Colonic mucosa (tissue), 4 donors: ENCODE data around the gene TICRR. TPM values are rescaled to one million over a fixed set of nuclear protein-coding genes. Genes with fewer than 3 reads are reported as not detected.

ENCODE experiments used
- DNase-seq: peaks from one replicate; pipeline ENCODE4 v3.0.0-alpha.2; 2020
- H3K27ac ChIP-seq: fragments of 200-600 bp; one replicate; pipeline ENCODE4 v1.8.0; 2021
- H3K27me3 ChIP-seq: fragments of 200-600 bp; one replicate; pipeline ENCODE4 v1.8.0; 2021
- H3K36me3 ChIP-seq: fragments of 200-600 bp; one replicate; pipeline ENCODE4 v1.8.0; 2021
- H3K4me1 ChIP-seq: fragments of 200-600 bp; one replicate; pipeline ENCODE4 v1.8.0; 2021; ENCODE audit warnings: mild to moderate bottlenecking
- H3K4me3 ChIP-seq: fragments of 200-600 bp; one replicate; pipeline ENCODE4 v1.8.0; 2021
- H3K9ac ChIP-seq, 2 donors: one replicate each; pipeline ENCODE4 v1.7.0; 2013; ENCODE audit warnings: control low read depth in 2 of 2, low read depth in 2 of 2, low read length in 2 of 2
- H3K9me3 ChIP-seq: fragments of 200-600 bp; one replicate; pipeline ENCODE4 v1.8.0; 2021
- intact Hi-C: fragments of 100-400 bp; cut with DNase I; formaldehyde crosslinking; loops from one replicate; pipeline ENCODE4 v1.14.1; 2022
- total RNA-seq, 2 donors: library from RNA; stranded (reverse); fragmentation: NEBNext Ultra II Directional in 1 of 2; extraction: Animal tissue kit (Norgen Biotek cat#: 25700) in 1 of 2; gene quantifications; one replicate each; pipeline ENCODE4 v1.2.1, GENCODE V29; 2021
- TF ChIP-seq, protein P1 (sequence below): fragments of 200-600 bp; IDR thresholded peaks from one replicate; pipeline ENCODE4 v1.8.0; 2022; ENCODE audit warnings: antibody characterized with exemption, mild to moderate bottlenecking
- donor health status: healthy.
- donor health status: DM: no; HTN: no; CAD: no.
- donor health status: DM: no; HTN: no; CAD: no.

TICRR gene
- total RNA-seq, 2 donors from 2014 or later, result 2.9 to 14.6 TPM

DNA sequence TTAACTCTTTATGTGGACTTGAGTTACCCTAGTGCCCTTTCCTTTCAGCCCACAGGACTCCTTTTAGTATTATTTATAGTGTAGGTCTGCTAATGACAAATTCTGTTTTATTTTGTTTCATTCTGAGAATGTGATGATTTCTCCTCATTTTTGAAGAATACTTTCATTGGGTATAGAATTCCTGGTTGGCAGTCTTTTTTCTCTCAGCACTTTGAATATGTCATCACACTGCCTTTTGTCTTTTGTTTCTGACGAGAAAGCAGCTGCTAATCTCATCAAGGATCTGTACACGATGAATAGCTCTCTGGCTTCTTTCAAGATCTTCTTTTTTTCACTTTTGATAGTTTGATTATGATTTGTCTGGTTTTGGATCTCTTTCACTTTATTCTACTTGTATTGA lies 37.8 kb downstream of the TICRR start:
- intact Hi-C loops, result no loop called here
- TF ChIP-seq, protein P1, sequence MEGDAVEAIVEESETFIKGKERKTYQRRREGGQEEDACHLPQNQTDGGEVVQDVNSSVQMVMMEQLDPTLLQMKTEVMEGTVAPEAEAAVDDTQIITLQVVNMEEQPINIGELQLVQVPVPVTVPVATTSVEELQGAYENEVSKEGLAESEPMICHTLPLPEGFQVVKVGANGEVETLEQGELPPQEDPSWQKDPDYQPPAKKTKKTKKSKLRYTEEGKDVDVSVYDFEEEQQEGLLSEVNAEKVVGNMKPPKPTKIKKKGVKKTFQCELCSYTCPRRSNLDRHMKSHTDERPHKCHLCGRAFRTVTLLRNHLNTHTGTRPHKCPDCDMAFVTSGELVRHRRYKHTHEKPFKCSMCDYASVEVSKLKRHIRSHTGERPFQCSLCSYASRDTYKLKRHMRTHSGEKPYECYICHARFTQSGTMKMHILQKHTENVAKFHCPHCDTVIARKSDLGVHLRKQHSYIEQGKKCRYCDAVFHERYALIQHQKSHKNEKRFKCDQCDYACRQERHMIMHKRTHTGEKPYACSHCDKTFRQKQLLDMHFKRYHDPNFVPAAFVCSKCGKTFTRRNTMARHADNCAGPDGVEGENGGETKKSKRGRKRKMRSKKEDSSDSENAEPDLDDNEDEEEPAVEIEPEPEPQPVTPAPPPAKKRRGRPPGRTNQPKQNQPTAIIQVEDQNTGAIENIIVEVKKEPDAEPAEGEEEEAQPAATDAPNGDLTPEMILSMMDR, result no peak

DNA sequence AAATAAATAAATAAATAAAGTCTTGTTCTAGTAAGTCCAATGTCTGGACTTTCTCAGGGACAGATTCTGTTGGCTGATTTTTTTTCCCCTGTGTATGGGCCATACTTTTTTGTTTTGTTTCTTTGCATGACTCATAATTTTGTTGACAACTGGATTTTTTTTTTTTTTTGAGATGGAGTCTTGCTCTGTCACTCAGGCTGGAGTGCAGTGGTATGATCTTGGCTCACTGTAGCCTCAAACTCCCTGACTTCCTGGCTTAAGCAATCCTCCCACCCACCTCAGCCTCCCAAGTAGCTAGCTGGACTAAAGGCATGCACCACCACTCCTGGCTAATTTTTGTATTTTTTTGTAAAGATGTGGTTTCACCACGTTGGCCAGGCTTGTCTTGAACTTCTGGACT lies 38.9 kb downstream of the TICRR start:
- Histone ChIP-seq H3K4me3 (no peak overlapping the region), H3K9ac (no peak overlapping the region), H3K27me3 (no peaks in the 10 kb centered on the region), H3K4me1 (no peaks in the 10 kb centered on the region), H3K9me3 (no peaks in the 10 kb centered on the region), H3K36me3 (no peaks in the 10 kb centered on the region), H3K27ac (no peak overlapping the region)
- TF ChIP-seq, protein P1, result no peak
- intact Hi-C loops, result no loop called here
- no peak for DNase-seq

More for the DNA sequence above, 37.8 kb downstream of the TICRR start:
- DNase-seq, result no peak
- H3K36me3 ChIP-seq, result no peaks in the 10 kb centered on the region
- H3K9me3 ChIP-seq, result no peaks in the 10 kb centered on the region
- H3K27me3 ChIP-seq, result no peaks in the 10 kb centered on the region
- H3K4me3 ChIP-seq, result no peak overlapping the region
- H3K27ac ChIP-seq, result no peak overlapping the region
- H3K4me1 ChIP-seq, result no peaks in the 10 kb centered on the region
- H3K9ac ChIP-seq, result no peak overlapping the region

DNA sequence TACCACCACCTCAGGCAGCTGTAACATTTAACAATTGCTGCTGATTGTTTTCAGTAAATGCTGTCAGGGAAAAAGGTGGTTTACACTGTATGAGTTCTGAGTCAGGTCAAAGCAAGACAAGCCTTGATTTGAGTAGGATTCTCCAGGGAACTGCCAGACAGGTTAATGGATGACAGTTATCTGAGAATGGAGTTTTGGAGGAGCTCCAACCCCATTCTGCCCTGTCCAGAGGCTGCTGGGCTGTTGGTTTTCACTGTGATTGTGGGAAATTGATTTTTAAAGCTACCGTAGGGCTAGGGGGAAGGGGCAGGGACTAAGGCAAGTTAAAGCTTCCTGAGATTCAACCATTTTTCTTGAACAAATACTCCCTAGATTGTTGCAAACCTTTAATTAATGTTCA lies 39.9 kb downstream of the TICRR start:
- H3K27ac ChIP-seq, result no peak overlapping the region
- H3K36me3 ChIP-seq, result no peaks in the 10 kb centered on the region
- no peaks in the 10 kb centered on the region for H3K9me3 ChIP-seq
- TF ChIP-seq, protein P1, result no peak
- no peak overlapping the region for H3K4me3 ChIP-seq
- intact Hi-C loops, result no loop called here
- no peak for DNase-seq
- no peaks in the 10 kb centered on the region for H3K27me3 ChIP-seq
- H3K4me1 ChIP-seq, result no peaks in the 10 kb centered on the region
- no peak overlapping the region for H3K9ac ChIP-seq

DNA sequence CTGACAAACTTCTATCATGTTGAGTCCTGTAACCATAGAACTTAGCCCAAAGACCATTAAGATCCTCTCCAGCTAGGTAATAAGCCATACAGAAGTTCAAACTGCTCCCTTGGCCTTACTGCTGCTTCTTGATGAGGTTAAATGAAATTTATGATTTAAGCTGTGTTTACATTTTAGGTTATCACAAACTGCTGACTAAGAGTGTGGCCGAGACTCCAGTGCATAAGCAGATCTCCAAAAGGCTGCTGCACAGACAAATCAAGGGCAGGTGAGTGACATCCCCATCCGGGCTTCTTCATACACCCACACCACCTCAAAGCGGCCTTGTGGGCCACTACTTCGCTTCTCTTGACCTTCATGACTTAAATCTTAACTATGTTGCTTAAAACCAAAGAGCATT lies 41.0 kb downstream of the TICRR start:
- no peak overlapping the region for H3K4me3 ChIP-seq
- no peak for DNase-seq
- no peak overlapping the region for H3K27ac ChIP-seq
- intact Hi-C loops, result no loop called here
- TF ChIP-seq, protein P1, result no peak
- H3K4me1 ChIP-seq, result no peaks in the 10 kb centered on the region
- H3K36me3 ChIP-seq, result no peaks in the 10 kb centered on the region
- H3K9me3 ChIP-seq, result no peaks in the 10 kb centered on the region
- H3K9ac ChIP-seq, result no peak overlapping the region
- no peaks in the 10 kb centered on the region for H3K27me3 ChIP-seq

DNA sequence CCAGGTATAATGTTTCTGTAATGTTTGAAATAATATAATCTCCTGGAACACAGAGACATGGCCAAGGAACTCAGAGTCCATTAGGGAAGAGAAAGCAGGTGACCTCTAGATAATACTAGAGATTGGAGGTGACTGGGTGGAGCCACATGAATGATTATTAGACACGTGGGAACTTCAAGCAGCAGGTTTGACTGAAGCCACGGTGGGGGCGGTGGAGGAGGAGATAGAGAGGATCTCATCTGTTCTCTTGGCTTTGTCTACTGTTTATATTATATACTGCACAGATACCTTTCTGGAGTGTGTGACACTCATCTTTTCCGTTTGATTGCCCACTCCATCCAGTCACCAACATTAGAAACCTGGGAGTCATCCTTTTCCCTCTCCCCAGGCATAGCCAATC lies 46.3 kb downstream of the TICRR start:
- Histone ChIP-seq H3K4me3 (no peak overlapping the region), H3K36me3 (no peaks in the 10 kb centered on the region), H3K4me1 (no peaks in the 10 kb centered on the region), H3K27ac (no peak overlapping the region), H3K9me3 (no peaks in the 10 kb centered on the region), H3K9ac (no peak overlapping the region), H3K27me3 (no peaks in the 10 kb centered on the region)
- intact Hi-C loops, result no loop called here
- TF ChIP-seq, protein P1, result no peak
- DNase-seq, result no peak

DNA sequence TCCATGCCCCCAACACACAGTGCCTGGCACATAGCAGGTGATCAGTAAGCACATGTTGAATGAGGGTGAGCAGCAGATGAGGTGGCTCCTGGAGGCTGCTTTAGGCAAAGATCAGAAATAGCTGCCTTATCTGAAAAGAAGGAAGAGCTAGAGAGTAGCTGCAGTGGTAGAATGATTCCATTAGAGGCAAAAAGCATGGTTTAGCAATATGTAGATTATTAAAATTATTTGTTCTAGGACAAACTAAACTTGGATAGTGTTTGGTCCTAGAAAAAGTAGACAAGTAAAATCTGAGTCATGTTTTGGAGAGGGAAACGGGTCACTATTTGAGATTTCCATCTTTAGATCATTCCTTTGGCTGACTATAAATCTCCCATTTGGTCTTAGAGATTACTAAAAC lies 47.9 kb downstream of the TICRR start:
- intact Hi-C loops, result no loop called here
- H3K9me3 ChIP-seq, result no peaks in the 10 kb centered on the region
- DNase-seq, result no peak
- no peak overlapping the region for H3K4me3 ChIP-seq
- TF ChIP-seq, protein P1, result no peak
- no peaks in the 10 kb centered on the region for H3K4me1 ChIP-seq
- no peak overlapping the region for H3K27ac ChIP-seq
- H3K9ac ChIP-seq, result no peak overlapping the region
- no peaks in the 10 kb centered on the region for H3K27me3 ChIP-seq
- H3K36me3 ChIP-seq, result no peaks in the 10 kb centered on the region
